Sigmoid colon (tissue), 7 donors: ENCODE data around the gene OGFRL1. TPM values are rescaled to one million over a fixed set of nuclear protein-coding genes. Genes with fewer than 3 reads are reported as not detected.
A peak's percentile ranks its signal among the peaks of the same experiment; 100 is the strongest.

Source experiments
- DNase-seq: peaks from one replicate; pipeline ENCODE4 v3.0.0-alpha.2; 2019
- H3K27ac ChIP-seq, 4 donors: fragments of 200-600 bp; sonication (generic); one replicate each; pipeline ENCODE4 v1.5.1; 2016 to 2019; ENCODE audit warnings: mild to moderate bottlenecking in 1 of 4
- H3K27me3 ChIP-seq, 3 donors: fragments of 200-600 bp; sonication (generic); one replicate each; pipeline ENCODE4 v1.5.1; 2019; ENCODE audit warnings: mild to moderate bottlenecking in 1 of 3
- H3K36me3 ChIP-seq, 4 donors: fragments of 200-600 bp; sonication (generic); one replicate each; pipeline ENCODE4 v1.5.1; 2016 to 2019
- H3K4me1 ChIP-seq, 4 donors: fragments of 200-600 bp; sonication (generic); one replicate each; pipeline ENCODE4 v1.5.1; 2017 to 2019
- H3K4me3 ChIP-seq, 4 donors: fragments of 200-600 bp; sonication (generic); one replicate each; pipeline ENCODE4 v1.5.1; 2017 to 2019; ENCODE audit warnings: mild to moderate bottlenecking in 2 of 4, moderate library complexity in 1 of 4
- H3K9me3 ChIP-seq, 4 donors: fragments of 200-600 bp in 3 of 4; sonication (generic) in 3 of 4; one replicate each; pipeline versions ENCODE4 v1.5.1 to v1.6.1; 2013 to 2019
- CTCF ChIP-seq, 4 experiments: fragments of 450-650 bp in 3 of 4; fragments of 200-600 bp in 1 of 4; IDR thresholded peaks; one replicate each; pipeline ENCODE4 v1.5.1; 2016 to 2019; ENCODE audit warnings: antibody characterized with exemption in 4 of 4, mild to moderate bottlenecking in 3 of 4, moderate library complexity in 2 of 4
- EP300 ChIP-seq, 4 donors: sonication (generic); formaldehyde crosslinking; IDR thresholded peaks; one replicate each; pipeline ENCODE4 v1.6.1; 2017; ENCODE audit warnings: antibody characterized with exemption in 4 of 4
- POLR2A ChIP-seq, 2 donors: fragments of 450-650 bp; IDR thresholded peaks; one replicate each; pipeline ENCODE4 v1.6.1; 2016; ENCODE audit warnings: antibody characterized with exemption in 2 of 2, mild to moderate bottlenecking in 2 of 2, moderate library complexity in 2 of 2
- POLR2AphosphoS5 ChIP-seq, 4 donors: sonication (generic); formaldehyde crosslinking; IDR thresholded peaks; one replicate each; pipeline ENCODE4 v1.6.1; 2017; ENCODE audit warnings: antibody characterized with exemption in 4 of 4
- WGBS, 2 donors: extraction: QIAGEN DNeasy Blood & Tissue Kit; methylation state at CpG; one replicate each; pipeline ENCODE4 v1.1.7; 2013; 5-methylcytosine and 5-hydroxymethylcytosine counted together
- intact Hi-C: fragments of 100-400 bp; cut with DNase I; formaldehyde crosslinking; loops from one replicate; pipeline ENCODE4 v1.15.1; 2023
- polyA plus RNA-seq, 3 donors: library from polyadenylated mRNA; stranded (reverse); fragments of 200-250 nt; gene quantifications; one replicate each; pipeline ENCODE4 v1.2.3, GENCODE V29; 2013
- total RNA-seq, 4 donors: library from RNA; depleted of rRNA; stranded (reverse); fragments of >200 nt; gene quantifications; one replicate each; pipeline ENCODE4 v1.1.0, GENCODE V29; 2016
- donor health status: healthy with polysubstance abuse.
- donor health status: Bipolar disorder and iron deficiency.
- donor health status: healthy.

OGFRL1 gene
- total and polyA plus RNA-seq, 7 donors: 3.2 to 58.5 (median 23.0) TPM

DNA sequence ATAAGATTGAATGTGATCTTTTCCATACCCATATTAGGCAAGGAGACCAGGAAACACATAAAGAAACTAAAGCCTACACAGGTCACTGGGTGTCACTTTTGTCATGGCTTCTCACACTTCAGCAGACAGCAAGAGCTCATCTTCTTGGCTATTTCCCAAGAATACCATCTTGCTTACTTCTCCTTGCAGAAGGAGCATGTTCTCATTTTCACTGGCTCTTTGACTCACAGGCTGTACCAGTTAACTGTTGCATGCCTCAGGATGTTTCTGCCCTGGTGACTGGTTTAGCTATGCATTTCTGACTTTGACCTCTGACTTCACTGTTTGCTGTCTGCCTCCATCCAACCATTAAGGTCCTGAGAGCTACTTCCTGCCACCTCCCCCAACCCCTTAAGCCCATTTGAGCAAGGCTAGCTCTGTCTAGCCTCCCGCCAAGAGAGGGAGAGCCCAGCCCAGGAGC is 40.3 kb upstream of the OGFRL1 start:
- Histone ChIP-seq H3K4me1 (peaks cover 0 to 8% (median 3%) of the 10 kb centered on the region in 4 donors), H3K36me3 (no peaks in the 10 kb centered on the region), H3K27me3 (no peaks in the 10 kb centered on the region), H3K4me3 (no peak overlapping the region), H3K9me3 (no peaks in the 10 kb centered on the region), H3K27ac (no peak overlapping the region)
- DNase-seq: no peak
- 59 to 73% methylated on average over 1 of the region's 1 CpG for whole genome bisulfite sequencing, 2 donors
- intact Hi-C loops: no loop called here
- TF ChIP-seq POLR2AphosphoS5 (IDR thresholded peaks at IDR 0.05) (no peak), EP300 (IDR thresholded peaks at IDR 0.05) (no peak)

DNA sequence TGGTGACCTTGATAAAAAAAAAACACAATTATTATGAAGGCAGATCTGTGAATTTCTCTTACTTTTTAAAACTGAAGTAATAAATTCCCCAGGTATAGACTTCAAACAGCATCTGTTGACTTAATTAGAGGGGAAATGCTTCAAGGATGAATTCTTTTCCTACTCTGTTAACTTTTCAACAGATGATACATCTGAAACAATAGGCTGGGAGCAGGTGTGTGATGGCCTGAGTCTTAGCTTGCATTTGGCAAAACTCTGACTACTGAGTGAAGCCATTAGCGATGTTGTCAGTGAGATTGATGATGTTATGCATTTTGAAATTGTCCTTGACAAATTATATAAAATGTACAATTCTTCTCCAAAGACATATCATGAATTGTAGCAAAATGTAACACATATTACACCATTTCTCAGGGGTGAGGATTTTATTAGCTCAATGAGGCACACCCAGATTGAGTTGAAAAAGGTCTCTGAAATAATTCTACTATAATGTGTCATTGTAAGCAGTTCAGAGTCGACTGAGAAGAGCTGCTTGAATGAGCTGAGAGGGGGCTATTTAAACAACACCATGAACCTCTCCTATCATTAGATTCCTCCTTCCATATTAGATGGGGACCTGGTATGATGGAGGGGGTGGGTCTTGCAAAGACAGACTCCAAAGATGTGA is 39.6 kb upstream of the OGFRL1 start:
- H3K9me3 ChIP-seq: no peaks in the 10 kb centered on the region
- no peak for DNase-seq
- H3K27me3 ChIP-seq: no peaks in the 10 kb centered on the region
- H3K4me3 ChIP-seq: no peak overlapping the region
- intact Hi-C loops: no loop called here
- peaks cover 0 to 8% (median 3%) of the 10 kb centered on the region in 4 donors for H3K4me1 ChIP-seq
- no peaks in the 10 kb centered on the region for H3K36me3 ChIP-seq
- WGBS, 2 donors: 40 to 66% methylated on average over 2 of the region's 2 CpGs
- peak overlapping the region in 3 of 4 donors; percentile 41 to 69 (median 60) for H3K27ac ChIP-seq
- TF ChIP-seq POLR2A (IDR thresholded peaks at IDR 0.05) (no peak), POLR2AphosphoS5 (IDR thresholded peaks at IDR 0.05) (no peak), CTCF (IDR thresholded peaks at IDR 0.05) (no peak), EP300 (IDR thresholded peaks at IDR 0.05) (no peak)

DNA sequence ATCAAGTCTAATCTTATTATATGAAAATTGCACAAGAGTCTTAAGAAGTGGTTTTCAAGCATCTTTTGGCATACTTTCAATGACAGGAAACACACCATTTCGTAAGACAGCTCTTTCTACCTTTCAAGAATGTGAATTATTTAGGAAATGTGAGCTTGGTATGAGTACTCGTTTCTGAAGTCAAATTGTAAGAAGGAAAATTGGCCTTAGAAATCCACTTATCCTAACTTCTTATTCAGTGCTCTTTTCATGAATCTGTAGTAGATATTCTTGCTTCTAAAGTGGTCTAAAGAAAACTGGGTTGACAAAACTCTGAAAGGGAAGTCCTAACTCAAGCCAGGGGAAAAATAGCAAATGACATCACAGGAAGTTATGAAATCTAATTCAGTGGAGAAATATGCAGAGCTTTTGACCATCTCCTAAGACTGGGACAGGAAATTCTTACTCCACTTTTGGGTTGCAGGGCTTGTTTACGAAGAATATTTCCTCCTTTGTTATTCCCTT is 38.5 kb upstream of the OGFRL1 start:
- Histone ChIP-seq H3K27me3 (no peaks in the 10 kb centered on the region), H3K36me3 (no peaks in the 10 kb centered on the region), H3K9me3 (no peaks in the 10 kb centered on the region), H3K4me3 (no peak overlapping the region), H3K4me1 (peaks cover 0 to 8% (median 3%) of the 10 kb centered on the region in 4 donors), H3K27ac (peak overlapping the region; percentile 41 to 69 (median 62))
- WGBS, 2 donors: 47 to 49% methylated on average over 3 of the region's 3 CpGs
- DNase-seq: no peak
- intact Hi-C loops: no loop called here
- TF ChIP-seq EP300 (IDR thresholded peaks at IDR 0.05) (peak in 1 of 4 donors; percentile 12), POLR2AphosphoS5 (IDR thresholded peaks at IDR 0.05) (peak in 3 of 4 donors; percentile 8 to 38 (median 21)), CTCF (IDR thresholded peaks at IDR 0.05) (no peak)

- H3K4me1 ChIP-seq: peaks cover 0 to 8% (median 3%) of the 10 kb centered on the region in 4 donors
- no peak overlapping the region for H3K27ac ChIP-seq
- no peaks in the 10 kb centered on the region for H3K27me3 ChIP-seq
- no peaks in the 10 kb centered on the region for H3K36me3 ChIP-seq
- no peaks in the 10 kb centered on the region for H3K9me3 ChIP-seq
- DNase-seq: no peak
- no peak for TF ChIP-seq CTCF (IDR thresholded peaks at IDR 0.05)
- TF ChIP-seq POLR2AphosphoS5 (IDR thresholded peaks at IDR 0.05): no peak
- TF ChIP-seq POLR2A (IDR thresholded peaks at IDR 0.05): no peak
- TF ChIP-seq EP300 (IDR thresholded peaks at IDR 0.05): no peak
- intact Hi-C loops: no loop called here
- H3K4me3 ChIP-seq: no peak overlapping the region
Observed at GRCh38 chr6:71252410-71252809, 36.2 kb upstream of the OGFRL1 start.

DNA sequence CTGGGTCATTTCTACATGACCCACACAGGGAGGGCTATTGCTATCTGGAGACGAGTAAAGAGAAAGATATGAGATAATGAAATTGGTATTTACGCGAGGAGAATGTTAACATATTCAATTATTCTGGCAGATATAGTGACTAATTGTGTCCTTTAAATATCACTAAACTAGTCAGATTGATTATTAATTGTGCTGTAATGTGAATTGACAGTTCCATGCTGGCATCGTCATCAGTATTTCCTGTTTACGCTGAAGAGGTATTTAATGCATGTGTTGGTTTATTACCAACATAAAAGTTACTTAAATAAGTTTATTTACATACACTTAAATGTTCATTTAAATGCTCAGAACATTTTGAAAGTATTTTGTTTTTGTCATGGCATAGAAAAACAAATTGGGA is 35.7 kb upstream of the OGFRL1 start:
- DNase-seq: no peak
- TF ChIP-seq POLR2AphosphoS5 (IDR thresholded peaks at IDR 0.05) (no peak), EP300 (IDR thresholded peaks at IDR 0.05) (no peak), POLR2A (IDR thresholded peaks at IDR 0.05) (no peak), CTCF (IDR thresholded peaks at IDR 0.05) (no peak)
- H3K9me3 ChIP-seq: no peaks in the 10 kb centered on the region
- no peaks in the 10 kb centered on the region for H3K36me3 ChIP-seq
- peaks cover 0 to 8% (median 3%) of the 10 kb centered on the region in 4 donors for H3K4me1 ChIP-seq
- intact Hi-C loops: no loop called here
- peak overlapping the region in 1 of 4 donors; percentile 24 for H3K27ac ChIP-seq
- H3K4me3 ChIP-seq: no peak overlapping the region
- 41 to 59% methylated on average over 5 of the region's 5 CpGs for WGBS, 2 donors
- no peaks in the 10 kb centered on the region for H3K27me3 ChIP-seq
